Measurements from ENCODE around the gene ANO1. TPM values are rescaled to one million over a fixed set of nuclear protein-coding genes. Genes with fewer than 3 reads are reported as not detected.

The ANO1 gene
- total and polyA plus RNA-seq, 2 of the 8 experiments (the other 6 are each of a cell fraction or from before 2014, with no cell fraction given), result 4.7 to 5.0 TPM

DNA sequence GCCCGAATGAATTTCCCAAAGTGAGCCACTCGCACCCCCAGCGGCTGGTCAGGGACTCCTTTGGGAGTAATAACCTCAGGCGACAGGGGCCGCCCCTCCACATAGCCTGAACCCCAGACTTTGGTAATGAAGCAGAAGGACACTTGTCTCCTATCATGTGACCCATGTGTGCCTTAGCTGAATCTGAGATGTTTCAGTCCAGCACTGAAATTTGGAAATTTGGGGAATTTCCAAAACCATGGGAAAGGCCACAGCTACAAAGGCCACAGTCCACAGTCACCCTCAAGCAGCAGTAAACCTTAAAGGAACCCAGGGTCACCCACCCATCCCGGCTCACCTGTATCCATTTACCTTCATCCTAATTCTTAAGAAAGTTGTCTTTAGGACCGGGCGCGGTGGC, 73.6 kb downstream of the ANO1 start:
- Histone ChIP-seq H3K23ac (ENCODE audit: insufficient read length) (no peak overlapping the region), H2BK20ac (ENCODE audit: low read length) (no peak overlapping the region), H2BK15ac (ENCODE audit: low read length) (no peak overlapping the region), H3K79me2 (ENCODE audit: control insufficient read depth in 1 of 2, insufficient read depth in 2 of 2, low read length in 2 of 2) (no peaks in the 10 kb centered on the region), H4K5ac (ENCODE audit: insufficient read length, low read depth, low read length) (no peak overlapping the region), H3K4ac (replicated peaks; ENCODE audit: insufficient read length, low read depth, low read length) (no peak overlapping the region), H3K9ac (replicated peaks in 1 of 4; ENCODE audit: extremely low read depth in 1 of 4, low read depth in 3 of 4, low read length in 3 of 4) (no peak overlapping the region), H3K9me3 (ENCODE audit: insufficient read depth in 2 of 2, low read depth in 1 of 2, low read length in 1 of 2) (no peaks in the 10 kb centered on the region), H2AFZ (ENCODE audit: low read length) (no peak overlapping the region), H3K23me2 (ENCODE audit: low read depth, low read length) (no peaks in the 10 kb centered on the region), H3K27ac (ENCODE audit: low read depth, low read length) (no peak overlapping the region), H4K8ac (ENCODE audit: extremely low read depth, insufficient read depth, low read length) (no peak overlapping the region), H4K91ac (replicated peaks; ENCODE audit: insufficient read length, low read length) (no peak overlapping the region), H2AK5ac (ENCODE audit: low read depth, low read length) (no peak overlapping the region), H3K18ac (ENCODE audit: extremely low read depth, low read length) (no peak overlapping the region), H3K4me1 (replicated peaks in 1 of 4; ENCODE audit: control insufficient read depth in 3 of 4, insufficient read depth in 4 of 4, low read length in 3 of 4) (peaks cover 0 to 8% (median 0%) of the 10 kb centered on the region in 4 experiments; a peak in 2 of 7 replicates), H3K4me3 (ENCODE audit: extremely low read depth in 1 of 4, insufficient read depth in 2 of 4, low read depth in 3 of 4, low read length in 4 of 4) (no peak overlapping the region), H3K56ac (replicated peaks; ENCODE audit: insufficient read length, low read depth, low read length) (no peak overlapping the region), H2BK12ac (ENCODE audit: low read depth, low read length) (no peak overlapping the region), H3K4me2 (ENCODE audit: insufficient read depth in 1 of 2, low read depth in 2 of 2, low read length in 2 of 2) (no peak overlapping the region), H2BK120ac (replicated peaks; ENCODE audit: low read depth, low read length) (no peak overlapping the region), H3K27me3 (replicated peaks in 1 of 4; ENCODE audit: control insufficient read depth in 3 of 4, extremely low read depth in 1 of 4, insufficient read depth in 3 of 4, low read length in 3 of 4) (no peaks in the 10 kb centered on the region; a peak in 1 of 7 replicates), H3K14ac (ENCODE audit: insufficient read length) (no peak overlapping the region), H3K79me1 (ENCODE audit: low read depth, low read length) (no peaks in the 10 kb centered on the region), H2BK5ac (ENCODE audit: low read depth, low read length) (no peak overlapping the region), H3K36me3 (ENCODE audit: control insufficient read depth in 2 of 4, insufficient read depth in 4 of 4, low read length in 3 of 4) (no peaks in the 10 kb centered on the region), H4K20me1 (replicated peaks in 1 of 2; ENCODE audit: control insufficient read depth in 1 of 2, insufficient read depth in 2 of 2, low read length in 2 of 2) (no peaks in the 10 kb centered on the region)
- TF ChIP-seq BACH1 (IDR thresholded peaks at IDR 0.05; ENCODE audit: low read length) (no peak), GABPA (IDR thresholded peaks at IDR 0.05; ENCODE audit: borderline replicate concordance, insufficient read depth, low read length) (no peak), ASH2L (IDR thresholded peaks at IDR 0.05; ENCODE audit: low read length) (no peak)
- POLR2A ChIA-PET (ENCODE audit: partially characterized antibody), result no interaction called here
- no peak for FAIRE-seq
- no peak for DNase-seq (ENCODE audit: low read depth in 1 of 2, low spot score in 2 of 2)
- CTCF ChIA-PET (ENCODE audit: partially characterized antibody), result interaction anchor here (0.8 to 2.0 kb wide), 3 partner anchors 9 to 424 kb away, joined by 3 to 6 read pairs (median 4); no protein-coding TSS in a partner anchor
- WGBS, 2 experiments (ENCODE audit: extremely low coverage in 1 of 2, insufficient coverage in 1 of 2, insufficient read length in 1 of 2, insufficient replicate concordance in 2 of 2, low coverage in 1 of 2, low lambda C conversion rate in 2 of 2, missing lambda C conversion rate in 1 of 2), result 92% methylated on average over 9 of the region's 9 CpGs; no CpG with 5 or more reads in 1 of the 2 experiments
